Measurements from ENCODE around the gene TCF7L1.

TCF7L1 gene

GRCh38 chr2:85235281-85235680, 102.1 kb downstream of the TCF7L1 start:
- TF ChIP-seq CTCF (IDR thresholded peaks at IDR 0.05; ENCODE audit: control insufficient read depth, insufficient read depth, low read depth, low read length, missing control alignments), result no peak
- DNase-seq (ENCODE audit: low read depth), result no peak

GRCh38 chr2:85236084-85236483, 102.9 kb downstream of the TCF7L1 start:
- no peak for TF ChIP-seq CTCF (IDR thresholded peaks at IDR 0.05; ENCODE audit: control insufficient read depth, insufficient read depth, low read depth, low read length, missing control alignments)
- H3K4me3 ChIP-seq (ENCODE audit: control insufficient read depth, low read depth, low read length), result no peak overlapping the region
- no peak for DNase-seq (ENCODE audit: low read depth)

More at GRCh38 chr2:85235281-85235680, 102.1 kb downstream of the TCF7L1 start:
- H3K4me3 ChIP-seq (ENCODE audit: control insufficient read depth, low read depth, low read length), result no peak overlapping the region

- no peak overlapping the region for H3K4me3 ChIP-seq (ENCODE audit: control insufficient read depth, low read depth, low read length)
- TF ChIP-seq CTCF (IDR thresholded peaks at IDR 0.05; ENCODE audit: control insufficient read depth, insufficient read depth, low read depth, low read length, missing control alignments), result no peak
- no peak for DNase-seq (ENCODE audit: low read depth)
These were observed 104.8 kb downstream of the TCF7L1 start for GRCh38 chr2:85237849-85238565.

- no peak for DNase-seq (ENCODE audit: low read depth)
- TF ChIP-seq CTCF (IDR thresholded peaks at IDR 0.05; ENCODE audit: control insufficient read depth, insufficient read depth, low read depth, low read length, missing control alignments), result no peak
- H3K4me3 ChIP-seq (ENCODE audit: control insufficient read depth, low read depth, low read length), result no peak overlapping the region
These were observed 105.4 kb downstream of the TCF7L1 start for GRCh38 chr2:85238607-85239006.

- TF ChIP-seq CTCF (IDR thresholded peaks at IDR 0.05; ENCODE audit: control insufficient read depth, insufficient read depth, low read depth, low read length, missing control alignments), result no peak
- no peak overlapping the region for H3K4me3 ChIP-seq (ENCODE audit: control insufficient read depth, low read depth, low read length)
- DNase-seq (ENCODE audit: low read depth), result no peak
These were observed 105.9 kb downstream of the TCF7L1 start for GRCh38 chr2:85239102-85239501.

- no peak for DNase-seq (ENCODE audit: low read depth)
- no peak overlapping the region for H3K4me3 ChIP-seq (ENCODE audit: control insufficient read depth, low read depth, low read length)
- no peak for TF ChIP-seq CTCF (IDR thresholded peaks at IDR 0.05; ENCODE audit: control insufficient read depth, insufficient read depth, low read depth, low read length, missing control alignments)
These were observed 106.9 kb downstream of the TCF7L1 start for GRCh38 chr2:85240055-85240454.
